ENCODE data around the gene YARS1.

YARS1 gene

DNA sequence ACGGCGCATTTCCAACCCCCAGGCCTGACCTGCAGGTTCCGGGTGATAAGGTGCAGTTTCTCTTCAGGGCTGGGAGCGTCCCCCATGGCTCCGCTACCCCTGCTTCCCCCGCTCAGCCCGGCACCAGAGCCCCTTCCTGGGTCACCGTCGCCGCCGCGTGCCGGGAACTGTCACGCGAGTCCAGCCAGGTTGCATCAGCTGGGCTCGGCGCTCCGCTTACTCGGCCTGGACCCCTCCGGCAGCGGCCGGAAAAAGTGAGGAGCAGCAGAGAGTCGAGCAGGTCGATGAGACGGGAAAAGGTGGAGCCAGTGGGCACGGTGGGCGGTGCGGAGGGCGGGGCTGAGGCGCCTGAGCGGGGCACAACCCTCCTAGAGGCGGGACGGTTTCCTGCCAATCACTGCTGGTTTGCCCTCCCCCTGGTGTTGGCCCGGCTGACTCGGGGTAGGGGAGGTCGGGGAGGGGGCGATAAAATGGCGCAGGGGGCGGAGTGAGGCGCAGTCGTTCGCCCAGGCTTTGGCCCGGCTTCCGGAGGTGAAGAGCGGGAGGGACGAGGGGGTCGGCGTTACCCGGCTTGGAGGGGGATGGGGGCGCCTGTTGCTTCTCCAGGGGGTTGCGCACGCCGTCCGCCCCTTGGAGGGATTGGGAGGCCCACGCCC, at the start of gene YARS1, which contains the start of gene S100PBP:
TSS of gene YARS1 (minus strand) at position 200 of the 656 bp plus-strand sequence. CDS start at position 86, 114 bp downstream.
TSS of gene S100PBP (plus strand) at position 495 of the 656 bp plus-strand sequence. CDS start 8,447 bp downstream, outside the sequence.
- DNase-seq (ENCODE audit: low read depth, low spot score): peak; percentile 100
- Histone ChIP-seq H3K9ac (ENCODE audit: insufficient read length, low read depth) (peak within 1 kb of the TSS; percentile 100), H3K4me3 (ENCODE audit: insufficient read length, low read depth) (peak within 1 kb of the TSS; percentile 94), H3K27me3 (ENCODE audit: insufficient read depth, insufficient read length) (no peaks in the 10 kb centered on the region), H3K4me1 (ENCODE audit: insufficient read depth, insufficient read length) (peaks cover 6% of the 10 kb centered on the region), H3K36me3 (ENCODE audit: insufficient read depth, insufficient read length, low read length) (peaks cover 33% of the 10 kb centered on the region), H3K9me3 (ENCODE audit: insufficient read depth, low read length) (no peaks in the 10 kb centered on the region)
- TF ChIP-seq ZNF274 (IDR thresholded peaks at IDR 0.05; ENCODE audit: low read depth, low read length) (no peak), YY1 (IDR thresholded peaks at IDR 0.05; ENCODE audit: insufficient read depth, insufficient read length) (peak; percentile 75), SUZ12 (IDR thresholded peaks at IDR 0.05; ENCODE audit: extremely low read depth, insufficient read depth, insufficient read length) (no peak)

DNA sequence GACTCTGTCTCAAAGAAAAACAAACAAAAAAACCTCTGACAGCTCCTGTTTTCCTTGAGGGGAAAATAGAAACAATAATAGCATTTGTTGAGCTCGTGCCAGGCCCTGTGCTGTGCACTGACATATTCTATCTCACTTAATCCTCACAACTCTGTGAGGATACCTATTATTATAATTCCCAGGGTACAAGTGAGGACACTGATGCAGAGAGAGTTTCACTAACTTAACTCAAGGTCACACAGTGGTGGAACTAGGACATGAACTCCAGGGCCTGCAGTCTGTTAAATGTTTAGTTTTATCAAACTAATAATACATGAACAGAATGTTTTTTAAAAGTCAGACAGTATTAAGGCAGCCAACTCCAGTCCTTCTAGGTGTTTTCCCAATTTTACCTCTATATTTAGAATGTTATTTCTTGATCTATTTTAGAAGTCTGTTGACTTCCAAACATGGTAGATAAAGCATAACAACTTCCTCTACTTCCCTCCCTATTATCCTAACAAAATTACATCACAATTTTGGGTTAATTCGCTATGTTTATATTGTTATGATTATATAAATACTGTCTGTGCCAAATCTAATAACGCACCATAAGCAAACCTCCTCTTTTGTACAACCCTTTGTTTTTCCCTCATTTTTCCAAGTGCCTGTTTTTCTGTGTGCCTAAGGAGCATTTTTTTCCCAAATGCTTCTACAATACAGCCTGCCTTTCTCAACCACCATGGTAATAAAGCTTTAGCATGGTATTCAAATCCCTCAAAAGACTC, 48.7 kb upstream of the YARS1 start:
- TF ChIP-seq SUZ12 (IDR thresholded peaks at IDR 0.05; ENCODE audit: extremely low read depth, insufficient read depth, insufficient read length) (no peak), ZNF274 (IDR thresholded peaks at IDR 0.05; ENCODE audit: low read depth, low read length) (no peak), YY1 (IDR thresholded peaks at IDR 0.05; ENCODE audit: insufficient read depth, insufficient read length) (no peak)
- Histone ChIP-seq H3K9me3 (ENCODE audit: insufficient read depth, low read length) (no peaks in the 10 kb centered on the region), H3K9ac (ENCODE audit: insufficient read length, low read depth) (no peak overlapping the region), H3K27me3 (ENCODE audit: insufficient read depth, insufficient read length) (peaks cover 17% of the 10 kb centered on the region), H3K4me3 (ENCODE audit: insufficient read length, low read depth) (no peak overlapping the region), H3K36me3 (ENCODE audit: insufficient read depth, insufficient read length, low read length) (peaks cover 23% of the 10 kb centered on the region), H3K4me1 (ENCODE audit: insufficient read depth, insufficient read length) (peaks cover 2% of the 10 kb centered on the region)
- no peak for DNase-seq (ENCODE audit: low read depth, low spot score)

DNA sequence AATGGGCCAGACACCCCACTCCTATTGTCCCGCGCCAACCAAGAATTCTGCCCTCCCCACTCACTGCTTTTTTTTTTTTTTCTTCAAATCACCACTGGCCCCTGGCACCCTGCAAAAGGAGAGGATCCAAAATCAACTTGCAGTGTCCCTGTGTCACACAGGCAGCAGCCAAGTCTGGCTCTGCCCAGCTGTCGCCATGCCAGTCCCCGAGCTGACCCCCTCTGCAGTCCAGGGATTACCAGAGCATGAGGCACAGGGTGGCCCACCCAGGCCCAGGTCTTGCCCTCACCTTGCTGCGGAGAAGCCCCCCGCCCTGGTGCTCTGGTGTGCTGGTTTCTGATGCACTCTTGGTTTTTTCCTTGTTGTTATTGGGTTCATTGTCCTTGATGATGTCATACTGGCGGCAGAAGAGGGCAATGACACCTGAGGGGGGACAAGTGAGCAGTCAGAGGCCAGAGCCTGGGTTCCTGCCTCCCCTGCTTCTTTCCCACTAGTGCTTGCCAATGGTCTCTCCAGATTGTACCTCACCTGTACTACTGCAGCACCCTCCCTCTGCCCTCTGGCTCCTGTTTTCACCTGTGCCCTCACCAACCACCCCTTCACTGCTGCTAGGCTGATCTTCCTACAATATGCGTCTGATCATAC, 47.3 kb upstream of the YARS1 start:
- Histone ChIP-seq H3K9ac (ENCODE audit: insufficient read length, low read depth) (no peak overlapping the region), H3K9me3 (ENCODE audit: insufficient read depth, low read length) (no peaks in the 10 kb centered on the region), H3K36me3 (ENCODE audit: insufficient read depth, insufficient read length, low read length) (peaks cover 23% of the 10 kb centered on the region), H3K27me3 (ENCODE audit: insufficient read depth, insufficient read length) (peaks cover 8% of the 10 kb centered on the region), H3K4me1 (ENCODE audit: insufficient read depth, insufficient read length) (peaks cover 2% of the 10 kb centered on the region), H3K4me3 (ENCODE audit: insufficient read length, low read depth) (no peak overlapping the region)
- no peak for DNase-seq (ENCODE audit: low read depth, low spot score)
- TF ChIP-seq ZNF274 (IDR thresholded peaks at IDR 0.05; ENCODE audit: low read depth, low read length) (no peak), YY1 (IDR thresholded peaks at IDR 0.05; ENCODE audit: insufficient read depth, insufficient read length) (no peak), SUZ12 (IDR thresholded peaks at IDR 0.05; ENCODE audit: extremely low read depth, insufficient read depth, insufficient read length) (no peak)

DNA sequence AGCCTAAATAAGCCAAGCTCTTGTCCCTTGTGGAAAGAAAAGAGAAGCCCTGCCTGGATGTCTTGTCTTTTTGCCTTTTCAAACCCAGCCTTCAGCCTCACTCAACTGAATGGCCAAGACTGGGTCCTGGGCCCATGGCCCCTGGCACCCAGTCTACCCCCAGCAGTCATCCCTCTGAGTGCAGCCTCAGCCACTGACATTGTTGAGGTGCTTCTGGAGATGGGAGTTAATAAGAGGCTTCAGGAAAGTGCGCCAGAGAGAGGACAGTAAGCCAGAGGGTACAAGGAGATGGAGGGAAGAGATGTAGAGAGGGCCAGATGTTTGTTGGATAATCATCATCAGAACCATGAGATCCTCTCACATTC, 46.7 kb upstream of the YARS1 start:
- H3K9me3 ChIP-seq (ENCODE audit: insufficient read depth, low read length): no peaks in the 10 kb centered on the region
- H3K9ac ChIP-seq (ENCODE audit: insufficient read length, low read depth): no peak overlapping the region
- TF ChIP-seq SUZ12 (IDR thresholded peaks at IDR 0.05; ENCODE audit: extremely low read depth, insufficient read depth, insufficient read length) (no peak), ZNF274 (IDR thresholded peaks at IDR 0.05; ENCODE audit: low read depth, low read length) (no peak), YY1 (IDR thresholded peaks at IDR 0.05; ENCODE audit: insufficient read depth, insufficient read length) (no peak)
- H3K4me3 ChIP-seq (ENCODE audit: insufficient read length, low read depth): no peak overlapping the region
- H3K27me3 ChIP-seq (ENCODE audit: insufficient read depth, insufficient read length): peaks cover 3% of the 10 kb centered on the region
- peaks cover 28% of the 10 kb centered on the region for H3K36me3 ChIP-seq (ENCODE audit: insufficient read depth, insufficient read length, low read length)
- peaks cover 2% of the 10 kb centered on the region for H3K4me1 ChIP-seq (ENCODE audit: insufficient read depth, insufficient read length)
- no peak for DNase-seq (ENCODE audit: low read depth, low spot score)

DNA sequence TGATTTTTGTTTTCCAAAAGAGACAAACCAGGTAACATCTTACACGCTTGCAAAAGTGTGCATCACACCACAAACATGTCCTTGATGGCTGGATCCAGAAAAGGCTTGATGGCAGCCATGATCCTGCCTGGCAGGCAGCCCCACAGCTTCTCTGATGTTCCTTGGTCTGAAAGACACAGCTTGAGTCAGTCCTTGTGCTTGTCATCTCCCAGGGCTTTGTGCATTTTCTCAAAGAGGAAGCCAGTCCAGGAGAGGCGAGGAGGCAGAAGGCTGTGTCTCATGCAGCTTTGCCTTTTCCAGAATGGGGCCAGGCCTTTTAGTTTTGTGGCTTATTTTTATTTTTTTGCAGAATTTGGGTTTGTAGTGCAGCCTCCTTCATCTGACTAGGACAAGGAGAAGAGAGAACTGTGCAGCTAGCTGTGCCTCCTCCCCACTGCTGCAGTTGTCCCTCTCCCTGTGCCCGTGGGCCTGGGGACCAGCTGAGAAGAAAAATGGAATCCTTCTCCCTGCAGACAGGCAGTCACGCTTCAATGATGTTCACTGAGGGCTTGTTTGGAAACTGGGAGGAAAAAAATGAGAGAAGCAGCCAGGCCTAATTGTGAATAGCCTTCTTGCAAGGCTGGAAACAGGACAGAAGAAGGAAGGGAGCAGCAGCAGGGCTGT, 46.2 kb upstream of the YARS1 start:
- Histone ChIP-seq H3K9me3 (ENCODE audit: insufficient read depth, low read length) (no peaks in the 10 kb centered on the region), H3K27me3 (ENCODE audit: insufficient read depth, insufficient read length) (no peaks in the 10 kb centered on the region), H3K4me3 (ENCODE audit: insufficient read length, low read depth) (no peak overlapping the region), H3K9ac (ENCODE audit: insufficient read length, low read depth) (no peak overlapping the region), H3K36me3 (ENCODE audit: insufficient read depth, insufficient read length, low read length) (peaks cover 29% of the 10 kb centered on the region), H3K4me1 (ENCODE audit: insufficient read depth, insufficient read length) (peaks cover 2% of the 10 kb centered on the region)
- no peak for DNase-seq (ENCODE audit: low read depth, low spot score)
- TF ChIP-seq YY1 (IDR thresholded peaks at IDR 0.05; ENCODE audit: insufficient read depth, insufficient read length) (no peak), ZNF274 (IDR thresholded peaks at IDR 0.05; ENCODE audit: low read depth, low read length) (no peak), SUZ12 (IDR thresholded peaks at IDR 0.05; ENCODE audit: extremely low read depth, insufficient read depth, insufficient read length) (no peak)

DNA sequence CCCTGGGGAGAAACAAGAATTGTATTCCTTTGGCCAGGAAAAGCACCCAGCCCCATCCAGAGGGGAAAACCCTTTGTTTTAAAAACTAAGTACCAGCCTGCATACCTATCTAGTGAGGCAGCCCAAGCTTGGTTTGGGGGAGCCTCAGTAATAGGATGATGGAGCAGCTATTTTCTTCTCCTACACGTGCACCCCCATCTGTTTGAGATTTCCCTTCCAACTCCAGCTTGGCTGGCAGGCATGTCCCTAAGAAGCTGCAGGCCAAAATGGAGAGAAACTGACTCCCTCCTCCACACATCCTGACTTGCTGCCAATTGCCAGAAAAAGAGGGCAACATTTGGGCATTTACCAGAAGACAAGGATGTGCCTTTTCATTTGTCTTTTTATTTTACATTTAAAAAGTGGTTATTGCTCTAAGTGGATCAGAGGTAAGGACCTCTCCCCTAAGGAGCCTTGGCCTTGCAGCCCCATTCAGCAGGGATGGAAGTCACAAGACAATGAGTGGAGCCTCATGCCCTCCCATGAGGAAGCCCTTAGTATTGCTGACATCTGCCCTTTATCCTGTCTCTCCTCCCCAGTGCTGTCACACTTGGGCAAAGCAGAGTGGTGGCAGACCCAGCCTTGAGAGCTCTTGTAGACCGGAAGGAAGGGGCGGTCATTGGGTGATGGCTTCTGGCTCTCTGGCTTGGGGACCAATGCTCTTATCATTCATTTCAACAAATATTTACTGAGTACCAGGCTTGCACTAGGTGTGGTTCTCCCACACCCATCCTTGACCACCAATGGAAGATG, 44.9 kb upstream of the YARS1 start:
- Histone ChIP-seq H3K4me3 (ENCODE audit: insufficient read length, low read depth) (no peak overlapping the region), H3K4me1 (ENCODE audit: insufficient read depth, insufficient read length) (no peaks in the 10 kb centered on the region), H3K27me3 (ENCODE audit: insufficient read depth, insufficient read length) (no peaks in the 10 kb centered on the region), H3K9me3 (ENCODE audit: insufficient read depth, low read length) (no peaks in the 10 kb centered on the region), H3K36me3 (ENCODE audit: insufficient read depth, insufficient read length, low read length) (peaks cover 32% of the 10 kb centered on the region), H3K9ac (ENCODE audit: insufficient read length, low read depth) (no peak overlapping the region)
- DNase-seq (ENCODE audit: low read depth, low spot score): no peak
- no peak for TF ChIP-seq ZNF274 (IDR thresholded peaks at IDR 0.05; ENCODE audit: low read depth, low read length)
- no peak for TF ChIP-seq SUZ12 (IDR thresholded peaks at IDR 0.05; ENCODE audit: extremely low read depth, insufficient read depth, insufficient read length)
- TF ChIP-seq YY1 (IDR thresholded peaks at IDR 0.05; ENCODE audit: insufficient read depth, insufficient read length): no peak
